HFF-Myc (cell line): ENCODE measurements around the gene TBCD.

Experiments used
- DNase-seq: peaks from one replicate; pipeline ENCODE4 v3.0.0-alpha.2; 2011; ENCODE audit warnings: low read depth; ENCODE audit errors: extremely low read depth
- H3K4me3 ChIP-seq: replicated peaks from 2 replicates; pipeline ENCODE4 v1.5.1; 2011; ENCODE audit warnings: low read depth, mild to moderate bottlenecking, control low read depth, low read length
- TF ChIP-seq, protein P1 (sequence below): IDR thresholded peaks from 2 replicates; pipeline ENCODE4 v1.5.1; 2012; ENCODE audit warnings: mild to moderate bottlenecking, low read depth, low read length, control low read depth; ENCODE audit errors: missing control alignments

The TBCD gene

DNA sequence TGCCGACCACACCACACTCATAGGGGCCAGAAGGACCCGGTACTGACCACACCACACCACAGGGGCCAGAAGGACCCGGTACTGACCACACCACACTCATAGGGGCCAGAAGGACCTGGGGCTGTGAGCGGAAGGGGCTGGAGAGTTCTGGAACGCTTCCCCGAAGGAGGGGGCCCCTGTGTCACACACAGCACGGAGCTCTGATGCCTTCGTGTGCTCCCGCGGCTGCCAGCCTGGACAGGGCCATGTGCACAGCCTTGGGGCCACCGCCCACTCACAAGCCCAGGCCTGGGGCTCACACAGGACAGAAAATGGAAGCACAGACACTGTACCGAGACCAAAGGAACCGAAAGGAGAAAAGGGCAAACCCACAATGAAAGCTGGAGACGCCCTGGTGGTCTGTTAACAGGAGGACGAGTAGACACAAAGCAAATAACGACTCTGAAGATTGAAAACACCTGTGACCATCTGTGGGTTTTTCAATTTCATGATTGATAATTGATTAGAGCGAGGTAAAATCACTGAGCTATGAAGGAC lies 221.0 kb downstream of the TBCD start:
- no peak overlapping the region for H3K4me3 ChIP-seq
- TF ChIP-seq, protein P1, sequence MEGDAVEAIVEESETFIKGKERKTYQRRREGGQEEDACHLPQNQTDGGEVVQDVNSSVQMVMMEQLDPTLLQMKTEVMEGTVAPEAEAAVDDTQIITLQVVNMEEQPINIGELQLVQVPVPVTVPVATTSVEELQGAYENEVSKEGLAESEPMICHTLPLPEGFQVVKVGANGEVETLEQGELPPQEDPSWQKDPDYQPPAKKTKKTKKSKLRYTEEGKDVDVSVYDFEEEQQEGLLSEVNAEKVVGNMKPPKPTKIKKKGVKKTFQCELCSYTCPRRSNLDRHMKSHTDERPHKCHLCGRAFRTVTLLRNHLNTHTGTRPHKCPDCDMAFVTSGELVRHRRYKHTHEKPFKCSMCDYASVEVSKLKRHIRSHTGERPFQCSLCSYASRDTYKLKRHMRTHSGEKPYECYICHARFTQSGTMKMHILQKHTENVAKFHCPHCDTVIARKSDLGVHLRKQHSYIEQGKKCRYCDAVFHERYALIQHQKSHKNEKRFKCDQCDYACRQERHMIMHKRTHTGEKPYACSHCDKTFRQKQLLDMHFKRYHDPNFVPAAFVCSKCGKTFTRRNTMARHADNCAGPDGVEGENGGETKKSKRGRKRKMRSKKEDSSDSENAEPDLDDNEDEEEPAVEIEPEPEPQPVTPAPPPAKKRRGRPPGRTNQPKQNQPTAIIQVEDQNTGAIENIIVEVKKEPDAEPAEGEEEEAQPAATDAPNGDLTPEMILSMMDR: no peak
- no peak for DNase-seq

- no peak overlapping the region for H3K4me3 ChIP-seq
- DNase-seq: no peak
- TF ChIP-seq, protein P1: no peak
These were observed 221.7 kb downstream of the TBCD start for GRCh38 chr17:82973456-82974135.

- no peak for DNase-seq
- H3K4me3 ChIP-seq: no peak overlapping the region
- TF ChIP-seq, protein P1: no peak
These were observed 222.5 kb downstream of the TBCD start for GRCh38 chr17:82974136-82974952.

GRCh38 chr17:82976982-82977488 lies 225.2 kb downstream of the TBCD start:
- no peak for DNase-seq
- TF ChIP-seq, protein P1: no peak
- H3K4me3 ChIP-seq: no peak overlapping the region

DNA sequence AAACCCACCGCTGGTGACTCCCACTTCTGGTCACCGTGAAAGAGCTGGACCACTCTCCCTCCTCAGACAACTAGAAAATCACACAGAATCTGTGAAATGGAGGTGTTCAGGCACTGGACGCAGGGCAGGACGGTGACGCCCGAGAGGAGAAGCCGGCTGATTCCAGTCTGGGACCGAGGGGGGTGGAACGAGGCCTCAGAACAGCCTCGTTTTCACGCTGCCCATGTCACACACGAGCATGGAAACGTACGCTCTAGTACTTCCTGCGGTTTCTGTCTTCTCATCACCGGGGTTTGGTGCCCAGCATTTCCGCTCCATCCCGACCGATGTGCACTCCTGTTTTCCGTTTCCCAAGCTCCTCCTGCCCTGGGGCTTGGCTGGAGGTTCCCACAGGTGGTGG lies 225.7 kb downstream of the TBCD start:
- no peak overlapping the region for H3K4me3 ChIP-seq
- TF ChIP-seq, protein P1: no peak
- DNase-seq: no peak

- no peak overlapping the region for H3K4me3 ChIP-seq
- DNase-seq: no peak
- TF ChIP-seq, protein P1: no peak
These were observed 227.0 kb downstream of the TBCD start for GRCh38 chr17:82978765-82979349.
